CD4-positive, alpha-beta T cell treated with Interleukin-17A for 4 hours (primary cell): ENCODE data around the gene PDGFRB.
"Not testable (repeated sequence)": the region's sequence is repeated elsewhere in the genome, so short reads cannot be mapped to it uniquely, and the experiment has no call there.

Source experiments
- DNase-seq: peaks from one replicate; pipeline ENCODE4 v3.0.0-alpha.2; 2020; ENCODE audit warnings: mixed read lengths

Gene PDGFRB

GRCh38 chr5:150112201-150113046, 43.2 kb downstream of the PDGFRB start:
- DNase-seq, result no peak

GRCh38 chr5:150111122-150111521, 44.5 kb downstream of the PDGFRB start:
- DNase-seq, result no peak

- DNase-seq, result no peak
Measured at GRCh38 chr5:150109921-150110320, 45.7 kb downstream of the PDGFRB start.

- no peak for DNase-seq
Measured at GRCh38 chr5:150108711-150109514, 46.7 kb downstream of the PDGFRB start.

- DNase-seq, result no peak
Measured at GRCh38 chr5:150107909-150108447, 47.7 kb downstream of the PDGFRB start.

- no peak for DNase-seq
Measured at GRCh38 chr5:150106674-150107426, 48.8 kb downstream of the PDGFRB start.

- DNase-seq, result no peak
Measured at GRCh38 chr5:150105928-150106615, 49.6 kb downstream of the PDGFRB start.

- no peak for DNase-seq
Measured at GRCh38 chr5:150104550-150104870, 51.1 kb downstream of the PDGFRB start.

- no peak for DNase-seq
Measured at GRCh38 chr5:150103678-150104549, 51.7 kb downstream of the PDGFRB start.

- DNase-seq, result no peak
Measured at GRCh38 chr5:150101023-150101422, 54.6 kb downstream of the PDGFRB start.

- DNase-seq, result no peak
Measured at GRCh38 chr5:150097152-150097551, 58.5 kb downstream of the PDGFRB start.

GRCh38 chr5:150092159-150092787, 63.4 kb downstream of the PDGFRB start:
- DNase-seq, result no peak

- no peak for DNase-seq
Measured at GRCh38 chr5:150085950-150086715, 69.5 kb downstream of the PDGFRB start, which contains the start of gene CSF1R. CSF1R (minus strand) TSS chr5:150086554; CDS start chr5:150086427, 127 bp downstream.

GRCh38 chr5:150085191-150085912, 70.3 kb downstream of the PDGFRB start:
- DNase-seq, result no peak

- DNase-seq, result not testable (repeated sequence)
Measured at GRCh38 chr5:150084754-150085153, 70.9 kb downstream of the PDGFRB start.

- no peak for DNase-seq
Measured at GRCh38 chr5:150082889-150083288, 72.8 kb downstream of the PDGFRB start.

- no peak for DNase-seq
Measured at GRCh38 chr5:150082374-150082773, 73.3 kb downstream of the PDGFRB start.

- no peak for DNase-seq
Measured at GRCh38 chr5:150081541-150082283, 73.9 kb downstream of the PDGFRB start.
